ENCODE data around the gene REEP2.
"Not testable (repeated sequence)": the region's sequence is repeated elsewhere in the genome, so short reads cannot be mapped to it uniquely, and the experiment has no call there.

The REEP2 gene, protein sequence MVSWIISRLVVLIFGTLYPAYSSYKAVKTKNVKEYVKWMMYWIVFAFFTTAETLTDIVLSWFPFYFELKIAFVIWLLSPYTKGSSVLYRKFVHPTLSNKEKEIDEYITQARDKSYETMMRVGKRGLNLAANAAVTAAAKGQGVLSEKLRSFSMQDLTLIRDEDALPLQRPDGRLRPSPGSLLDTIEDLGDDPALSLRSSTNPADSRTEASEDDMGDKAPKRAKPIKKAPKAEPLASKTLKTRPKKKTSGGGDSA

DNA sequence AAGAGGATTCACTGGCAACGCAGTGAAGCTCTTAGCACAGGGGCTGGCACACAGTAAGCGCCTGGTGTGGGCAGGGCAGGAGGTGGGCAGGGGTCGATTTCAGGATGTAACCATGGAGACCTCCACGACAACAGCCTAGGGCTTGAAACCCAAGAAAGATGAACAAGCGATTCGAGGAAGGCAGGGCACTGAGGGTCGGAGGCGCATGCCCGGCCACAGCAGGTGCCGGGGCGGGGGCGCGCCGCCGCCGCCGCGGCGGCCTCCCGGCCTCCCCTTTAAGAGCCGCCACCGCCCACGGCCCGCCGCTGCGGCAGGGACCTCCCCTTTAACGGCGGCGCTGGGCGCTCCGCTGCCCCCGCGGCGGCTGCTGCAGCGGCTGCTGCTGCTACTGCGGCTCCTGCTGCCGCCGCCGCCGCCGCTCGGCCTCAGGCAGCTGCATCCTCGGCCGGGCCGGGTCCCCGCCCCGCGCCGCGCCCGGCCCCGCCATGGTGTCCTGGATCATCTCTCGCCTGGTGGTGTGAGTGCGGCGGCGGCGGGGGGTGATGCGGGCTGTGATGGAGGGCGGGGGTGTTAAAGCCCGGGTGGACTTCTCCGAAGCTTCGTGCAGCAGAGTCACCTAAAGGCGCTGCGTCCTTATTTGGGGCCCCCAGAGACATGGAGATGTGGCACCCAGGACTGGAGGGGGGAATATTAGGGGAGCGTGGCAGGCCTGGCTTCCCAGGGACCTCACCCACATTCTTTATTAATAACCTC, at the start of gene REEP2:
Gene REEP2 (plus strand): TSS at position 334 of the 753 bp plus-strand sequence. CDS start 152 bp downstream, at position 486.
- in situ Hi-C loops (cut with HindIII; ENCODE audit: low pct_unique_long_range_greater_than_20kb, low sequenced_read_pairs), result no loop called here
- TF ChIP-seq JUND (IDR thresholded peaks at IDR 0.05; ENCODE audit: low read depth), result no peak
- peak; percentile 26 to 45 for DNase-seq (ENCODE audit: low read depth in 1 of 2, low spot score in 1 of 2)

DNA sequence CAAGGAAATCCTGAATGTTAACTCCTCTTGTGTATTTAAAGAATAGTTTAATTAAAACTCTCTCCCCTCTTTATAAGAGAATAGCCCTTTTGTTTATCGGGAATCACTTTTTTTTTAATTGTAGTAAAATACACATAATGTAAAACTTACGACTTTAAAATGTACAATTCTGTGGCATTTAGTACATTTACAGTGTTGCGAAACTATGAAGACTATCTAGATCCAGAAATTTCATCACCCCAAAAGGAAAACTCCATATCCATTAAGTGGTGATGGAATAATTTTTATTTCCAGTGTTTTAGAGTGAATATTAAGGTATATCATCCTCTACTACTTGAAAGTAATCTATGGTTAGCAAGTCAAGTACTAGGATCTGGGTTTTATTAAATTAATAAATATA, 49.5 kb upstream of the REEP2 start:
- in situ Hi-C loops (cut with HindIII; ENCODE audit: low pct_unique_long_range_greater_than_20kb, low sequenced_read_pairs), result no loop called here
- no peak for DNase-seq (ENCODE audit: low read depth in 1 of 2, low spot score in 1 of 2)
- TF ChIP-seq JUND (IDR thresholded peaks at IDR 0.05; ENCODE audit: low read depth), result no peak

DNA sequence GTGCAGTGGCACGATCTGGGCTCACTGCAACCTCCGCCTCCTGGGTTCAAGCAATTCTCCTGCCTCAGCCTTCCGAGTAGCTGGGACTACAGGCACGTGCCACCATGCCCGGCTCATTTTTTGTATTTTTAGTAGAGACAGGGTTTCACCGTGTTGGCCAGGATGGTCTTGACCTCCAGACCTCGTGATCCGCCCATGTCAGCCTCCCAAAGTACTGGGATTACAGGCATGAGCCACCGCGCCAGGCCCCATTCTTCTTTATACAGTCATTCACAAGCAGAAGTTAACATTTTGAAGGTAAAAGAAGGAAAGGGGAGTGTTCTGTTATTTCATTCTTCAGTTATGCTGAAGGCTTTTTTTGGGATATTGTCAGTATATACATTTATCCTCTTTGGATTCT, 48.9 kb upstream of the REEP2 start:
- in situ Hi-C loops (cut with HindIII; ENCODE audit: low pct_unique_long_range_greater_than_20kb, low sequenced_read_pairs); DNase-seq (ENCODE audit: low read depth in 1 of 2, low spot score in 1 of 2): not testable (repeated sequence)

DNA sequence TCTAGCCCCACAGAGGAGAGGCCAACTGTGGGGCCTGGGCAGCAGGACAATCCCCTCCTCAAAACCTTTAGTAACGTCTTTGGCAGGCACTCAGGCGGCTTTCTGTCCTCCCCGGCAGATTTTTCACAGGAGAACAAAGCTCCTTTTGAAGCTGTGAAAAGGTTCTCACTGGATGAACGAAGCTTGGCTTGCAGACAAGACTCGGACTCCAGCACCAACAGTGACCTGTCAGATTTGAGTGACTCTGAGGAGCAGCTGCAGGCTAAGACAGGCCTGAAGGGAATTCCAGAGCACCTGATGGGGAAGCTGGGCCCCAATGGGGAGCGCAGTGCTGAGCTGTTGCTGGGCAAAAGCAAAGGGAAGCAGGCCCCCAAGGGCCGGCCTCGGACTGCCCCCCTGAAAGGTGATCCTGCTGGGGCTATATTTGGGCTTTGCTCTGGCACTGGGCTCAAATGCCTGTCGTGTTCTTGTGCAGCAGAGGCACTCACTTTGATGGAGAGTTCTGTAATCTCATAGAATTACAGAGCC, 46.9 kb upstream of the REEP2 start:
- no peak for TF ChIP-seq JUND (IDR thresholded peaks at IDR 0.05; ENCODE audit: low read depth)
- in situ Hi-C loops (cut with HindIII; ENCODE audit: low pct_unique_long_range_greater_than_20kb, low sequenced_read_pairs), result no loop called here

DNA sequence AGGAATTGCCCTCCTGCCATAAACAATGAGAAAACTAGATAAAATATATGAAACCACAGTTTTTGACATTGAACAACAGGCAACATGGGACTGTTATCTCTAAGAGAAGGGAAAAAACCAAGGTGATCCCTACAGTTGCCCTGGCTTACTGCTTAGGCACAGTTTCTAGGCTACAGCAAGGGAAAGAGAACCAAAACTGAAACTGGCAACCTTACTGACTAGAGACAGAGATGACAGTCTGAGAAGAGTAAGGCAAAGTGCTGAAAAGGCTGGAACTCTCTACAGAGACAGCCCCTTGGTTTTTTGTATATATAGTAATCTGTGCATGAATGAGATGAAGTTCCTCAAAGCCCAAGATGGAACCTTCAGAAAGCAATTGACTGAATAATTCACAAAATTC, 36.2 kb upstream of the REEP2 start:
- in situ Hi-C loops (cut with HindIII; ENCODE audit: low pct_unique_long_range_greater_than_20kb, low sequenced_read_pairs), result no loop called here
- no peak for DNase-seq (ENCODE audit: low read depth in 1 of 2, low spot score in 1 of 2)
- TF ChIP-seq JUND (IDR thresholded peaks at IDR 0.05; ENCODE audit: low read depth), result no peak

More for the DNA sequence above, 46.9 kb upstream of the REEP2 start:
- DNase-seq (ENCODE audit: low read depth in 1 of 2, low spot score in 1 of 2), result no peak

DNA sequence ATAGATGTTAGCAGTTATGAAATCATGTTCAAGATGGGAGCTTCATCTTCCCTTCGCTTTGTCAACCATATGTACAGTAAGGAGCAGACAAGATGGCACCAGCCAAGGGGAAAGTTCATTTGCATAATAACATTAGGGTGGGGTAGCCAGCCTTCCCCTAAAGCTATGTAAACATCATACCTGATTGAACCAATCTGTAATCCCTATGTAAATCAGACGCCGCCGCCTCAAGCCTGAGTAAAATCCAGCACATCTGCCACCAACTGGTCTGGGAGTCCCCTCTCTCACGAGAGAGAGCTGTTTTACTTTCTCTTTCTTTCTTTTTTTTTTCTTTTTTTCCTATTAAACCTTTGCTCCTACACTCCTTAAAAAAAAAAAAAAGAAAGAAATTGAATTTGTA, 30.8 kb upstream of the REEP2 start:
- in situ Hi-C loops (cut with HindIII; ENCODE audit: low pct_unique_long_range_greater_than_20kb, low sequenced_read_pairs), result no loop called here
- DNase-seq (ENCODE audit: low read depth in 1 of 2, low spot score in 1 of 2), result peak in 1 of 2 experiments; percentile 48
- TF ChIP-seq JUND (IDR thresholded peaks at IDR 0.05; ENCODE audit: low read depth), result no peak

DNA sequence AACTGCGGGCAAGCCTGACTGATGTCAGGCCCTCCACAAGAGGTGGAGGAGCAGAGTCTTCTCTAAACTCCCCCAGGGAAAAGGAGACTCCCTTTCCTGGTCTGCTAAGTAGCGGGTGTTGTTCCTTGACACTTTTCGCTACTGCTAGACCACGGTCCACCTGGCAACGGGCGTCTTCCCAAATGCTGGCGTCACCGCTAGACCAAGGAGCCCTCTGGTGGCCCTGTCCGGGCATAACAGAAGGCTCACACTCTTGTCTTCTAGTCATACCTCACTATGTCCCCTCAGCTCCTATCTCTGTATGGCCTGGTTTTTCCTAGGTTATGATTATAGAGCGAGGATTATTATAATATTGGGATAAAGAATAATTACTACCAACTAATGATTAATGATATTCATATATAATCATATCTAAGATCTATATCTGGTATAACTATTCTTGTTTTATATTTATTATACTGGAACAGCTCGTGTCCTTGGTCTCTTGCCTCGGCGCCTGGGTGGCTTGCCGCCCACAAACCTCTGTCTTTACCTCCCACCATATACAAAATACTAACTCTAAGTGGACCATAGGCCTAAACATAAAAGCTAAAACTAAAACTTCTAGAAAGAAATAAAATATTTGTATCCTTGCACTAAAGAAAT, 27.7 kb upstream of the REEP2 start:
- in situ Hi-C loops (cut with HindIII; ENCODE audit: low pct_unique_long_range_greater_than_20kb, low sequenced_read_pairs), result not testable (repeated sequence)
- peak in 1 of 2 experiments; percentile 76 for DNase-seq (ENCODE audit: low read depth in 1 of 2, low spot score in 1 of 2)

DNA sequence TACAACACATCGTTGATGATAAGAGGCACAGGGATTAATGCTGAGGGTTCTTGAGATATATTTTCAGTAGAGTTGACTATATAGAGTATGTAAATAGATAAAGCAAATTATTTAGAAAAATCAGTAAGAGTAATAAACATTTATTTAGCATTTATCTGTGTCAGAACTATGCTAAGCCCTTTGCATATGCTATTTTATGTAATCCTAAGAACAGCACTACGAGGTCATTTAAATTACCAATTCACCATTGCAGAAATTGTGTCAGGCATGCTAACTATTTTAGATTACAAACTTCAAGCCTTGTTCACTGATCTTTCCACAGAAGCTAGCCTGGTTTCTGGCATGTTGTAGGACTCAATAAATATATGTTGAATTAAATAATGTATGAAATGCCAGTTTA, 20.4 kb upstream of the REEP2 start:
- DNase-seq (ENCODE audit: low read depth in 1 of 2, low spot score in 1 of 2), result no peak
- in situ Hi-C loops (cut with HindIII; ENCODE audit: low pct_unique_long_range_greater_than_20kb, low sequenced_read_pairs), result no loop called here
- no peak for TF ChIP-seq JUND (IDR thresholded peaks at IDR 0.05; ENCODE audit: low read depth)

DNA sequence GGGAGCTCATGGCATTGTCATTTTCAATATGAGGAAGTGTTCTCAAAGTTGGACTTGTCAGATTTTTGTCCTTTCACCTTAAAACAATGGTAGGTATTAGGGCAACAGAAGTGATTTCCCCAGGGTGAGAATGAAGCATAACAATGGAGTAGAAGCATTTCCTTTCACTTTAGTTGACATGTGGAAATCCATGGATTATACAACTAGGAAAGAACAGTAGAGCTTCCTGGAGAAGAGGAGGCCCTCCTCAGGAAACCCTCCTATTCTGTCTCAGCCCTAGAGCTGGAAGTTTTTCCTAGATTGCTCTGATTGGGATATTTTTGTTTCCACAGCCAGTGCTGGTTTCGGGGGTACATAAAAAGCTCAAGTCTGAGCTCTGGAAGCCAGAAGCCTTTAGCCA, 13.8 kb upstream of the REEP2 start:
- no peak for DNase-seq (ENCODE audit: low read depth in 1 of 2, low spot score in 1 of 2)
- no peak for TF ChIP-seq JUND (IDR thresholded peaks at IDR 0.05; ENCODE audit: low read depth)
- in situ Hi-C loops (cut with HindIII; ENCODE audit: low pct_unique_long_range_greater_than_20kb, low sequenced_read_pairs), result no loop called here

DNA sequence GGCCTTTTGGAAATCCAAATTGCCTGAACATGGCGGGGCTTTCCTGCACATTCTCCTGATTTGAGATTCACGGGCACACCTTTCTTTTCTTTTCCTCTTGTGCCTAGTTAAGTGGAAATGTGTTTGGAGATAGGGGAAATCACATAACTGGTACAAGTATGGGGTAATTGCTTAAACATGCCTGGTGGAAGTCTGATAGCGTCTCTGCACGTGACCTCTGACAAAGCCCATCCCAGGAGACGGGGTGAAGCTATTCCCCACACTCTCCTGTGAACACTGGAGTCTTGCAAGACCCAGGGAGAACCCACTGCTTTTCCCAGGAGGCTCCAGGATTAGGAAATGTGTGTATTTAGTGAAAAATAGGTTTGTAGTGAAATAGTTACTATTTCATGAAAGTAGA, 2.9 kb upstream of the REEP2 start:
- in situ Hi-C loops (cut with HindIII; ENCODE audit: low pct_unique_long_range_greater_than_20kb, low sequenced_read_pairs), result no loop called here
- no peak for TF ChIP-seq JUND (IDR thresholded peaks at IDR 0.05; ENCODE audit: low read depth)
- DNase-seq (ENCODE audit: low read depth in 1 of 2, low spot score in 1 of 2), result no peak

DNA sequence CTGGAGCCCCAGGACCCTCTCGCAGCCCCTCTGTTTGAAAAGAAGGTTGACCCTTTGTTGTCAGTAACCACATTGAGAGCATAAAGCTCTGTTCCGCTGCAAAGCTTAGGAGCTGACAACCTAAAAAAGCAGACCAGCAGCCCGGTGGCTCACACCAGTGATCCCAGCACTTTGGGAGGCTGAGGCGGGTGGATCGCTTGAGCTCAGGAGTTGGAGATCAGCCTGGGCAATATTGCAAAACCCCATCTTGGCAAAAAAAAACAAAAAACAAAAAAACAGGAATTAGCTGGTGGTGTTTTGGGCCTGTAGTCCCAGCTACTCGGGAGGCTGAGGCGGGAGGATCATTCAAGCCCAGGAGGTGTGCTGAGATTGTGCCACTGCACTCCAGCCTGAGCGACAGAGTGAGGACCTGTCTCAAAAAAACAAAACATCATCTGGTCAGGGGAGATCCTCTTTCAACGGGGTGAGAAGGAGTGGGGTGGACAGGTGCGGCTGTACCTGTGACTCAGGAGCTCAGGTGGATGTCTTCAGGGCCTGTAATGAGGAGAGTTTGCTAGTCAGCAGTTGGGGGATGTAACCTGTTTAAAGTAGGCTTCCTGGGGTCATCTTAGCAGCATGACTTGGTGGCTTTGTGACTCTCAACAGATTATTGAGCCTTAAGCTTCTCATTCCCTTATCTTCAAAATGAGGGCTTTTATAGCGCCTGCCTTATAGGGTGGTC, 694 bp upstream of the REEP2 start:
- no peak for TF ChIP-seq JUND (IDR thresholded peaks at IDR 0.05; ENCODE audit: low read depth)
- in situ Hi-C loops (cut with HindIII; ENCODE audit: low pct_unique_long_range_greater_than_20kb, low sequenced_read_pairs), result no loop called here
- no peak for DNase-seq (ENCODE audit: low read depth in 1 of 2, low spot score in 1 of 2)

DNA sequence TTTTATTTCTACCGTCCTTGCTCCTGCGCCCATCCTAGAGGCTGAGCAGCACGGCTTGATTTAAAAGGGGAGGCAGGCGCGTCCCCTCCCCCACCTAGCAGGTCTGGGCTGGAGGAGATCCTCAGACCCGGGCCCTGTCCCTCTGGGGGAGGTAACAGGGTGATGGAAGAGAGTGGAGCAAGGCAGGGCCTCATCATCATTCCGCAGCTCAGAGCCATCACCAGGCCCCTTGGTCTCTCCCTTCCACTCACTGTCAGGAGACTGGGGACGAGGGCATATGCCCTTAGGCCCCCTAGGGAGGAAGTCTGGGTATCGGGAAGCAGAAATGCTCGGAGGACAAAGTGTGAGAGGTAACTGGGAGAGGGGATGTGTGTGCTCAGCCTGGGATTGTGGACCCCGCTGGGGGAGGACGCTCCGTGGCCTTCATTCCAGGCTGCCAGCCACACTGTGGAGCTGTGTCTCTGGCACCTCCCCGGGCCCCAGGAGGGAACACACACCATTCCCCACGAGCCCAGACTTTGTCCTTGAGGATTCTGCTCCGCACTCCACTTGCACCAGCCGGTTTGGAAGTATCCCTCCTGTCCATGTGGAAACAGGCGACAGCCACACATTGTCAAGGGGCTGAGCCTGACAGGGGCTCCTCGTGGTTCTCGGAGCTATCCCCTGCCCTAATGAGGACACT, 761 bp downstream of the REEP2 start:
- TF ChIP-seq JUND (IDR thresholded peaks at IDR 0.05; ENCODE audit: low read depth), result no peak
- in situ Hi-C loops (cut with HindIII; ENCODE audit: low pct_unique_long_range_greater_than_20kb, low sequenced_read_pairs), result no loop called here
- no peak for DNase-seq (ENCODE audit: low read depth in 1 of 2, low spot score in 1 of 2)

Measured in T47D (cell line).